ENCODE results near the gene SENP2. TPM values are rescaled to one million over a fixed set of nuclear protein-coding genes. Genes with fewer than 3 reads are reported as not detected.

The SENP2 gene
- total and polyA plus RNA-seq, 4 donors = 7.9 to 23.3 (median 11.3) TPM

GRCh38 chr3:185537369-185537970 is 48.6 kb upstream of the SENP2 start:
- no peak overlapping the region for H3K27ac ChIP-seq (ENCODE audit: low read depth in 1 of 2, low read length in 2 of 2)
- TF ChIP-seq, protein P1, sequence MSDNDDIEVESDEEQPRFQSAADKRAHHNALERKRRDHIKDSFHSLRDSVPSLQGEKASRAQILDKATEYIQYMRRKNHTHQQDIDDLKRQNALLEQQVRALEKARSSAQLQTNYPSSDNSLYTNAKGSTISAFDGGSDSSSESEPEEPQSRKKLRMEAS (IDR thresholded peaks at IDR 0.05) = peak; percentile 46
- TF ChIP-seq YY1 (IDR thresholded peaks at IDR 0.05) = no peak
- H3K9ac ChIP-seq (ENCODE audit: low read depth in 1 of 2, low read length in 2 of 2) = no peak overlapping the region
- H3K4me1 ChIP-seq (ENCODE audit: control insufficient read depth in 4 of 4, insufficient read depth in 4 of 4, low read length in 3 of 4) = no peaks in the 10 kb centered on the region
- no peaks in the 10 kb centered on the region for H3K27me3 ChIP-seq (ENCODE audit: control insufficient read depth in 4 of 4, insufficient read depth in 4 of 4, low read length in 3 of 4)
- no peak overlapping the region for H3K4me3 ChIP-seq (ENCODE audit: low read depth in 1 of 3, low read length in 3 of 3)
- no peaks in the 10 kb centered on the region for H3K9me3 ChIP-seq (ENCODE audit: control insufficient read depth in 4 of 4, low read length in 3 of 4)
- 61% methylated on average over 9 of the region's 9 CpGs for WGBS
- H3K36me3 ChIP-seq (ENCODE audit: control insufficient read depth in 4 of 4, insufficient read depth in 3 of 4, low read depth in 1 of 4, low read length in 3 of 4) = no peaks in the 10 kb centered on the region
- DNase-seq (ENCODE audit: low spot score) = no peak

- H3K27me3 ChIP-seq (ENCODE audit: control insufficient read depth in 4 of 4, insufficient read depth in 4 of 4, low read length in 3 of 4) = no peaks in the 10 kb centered on the region
- no peaks in the 10 kb centered on the region for H3K4me1 ChIP-seq (ENCODE audit: control insufficient read depth in 4 of 4, insufficient read depth in 4 of 4, low read length in 3 of 4)
- H3K4me3 ChIP-seq (ENCODE audit: low read depth in 1 of 3, low read length in 3 of 3) = no peak overlapping the region
- H3K9ac ChIP-seq (ENCODE audit: low read depth in 1 of 2, low read length in 2 of 2) = no peak overlapping the region
- no peak for DNase-seq (ENCODE audit: low spot score)
- TF ChIP-seq REST (IDR thresholded peaks at IDR 0.05) (no peak), TAF1 (conservative IDR thresholded peaks at IDR 0.05) (no peak), JUND (IDR thresholded peaks at IDR 0.05) (no peak), GABPA (IDR thresholded peaks at IDR 0.05 in 1 of 2, conservative IDR thresholded peaks at IDR 0.05 in 1 of 2) (no peak), NR2F2 (IDR thresholded peaks at IDR 0.05) (no peak), HNF4G (IDR thresholded peaks at IDR 0.05) (no peak), SP1 (IDR thresholded peaks at IDR 0.05) (no peak)
- TF ChIP-seq, protein P2, sequence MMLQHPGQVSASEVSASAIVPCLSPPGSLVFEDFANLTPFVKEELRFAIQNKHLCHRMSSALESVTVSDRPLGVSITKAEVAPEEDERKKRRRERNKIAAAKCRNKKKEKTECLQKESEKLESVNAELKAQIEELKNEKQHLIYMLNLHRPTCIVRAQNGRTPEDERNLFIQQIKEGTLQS (IDR thresholded peaks at IDR 0.05) = no peak
- no peaks in the 10 kb centered on the region for H3K36me3 ChIP-seq (ENCODE audit: control insufficient read depth in 4 of 4, insufficient read depth in 3 of 4, low read depth in 1 of 4, low read length in 3 of 4)
- no peak overlapping the region for H3K27ac ChIP-seq (ENCODE audit: low read depth in 1 of 2, low read length in 2 of 2)
- 72% methylated on average over 2 of the region's 2 CpGs for WGBS
- no peaks in the 10 kb centered on the region for H3K9me3 ChIP-seq (ENCODE audit: control insufficient read depth in 4 of 4, low read length in 3 of 4)
These were observed 46.2 kb upstream of the SENP2 start for GRCh38 chr3:185539934-185540333.

GRCh38 chr3:185540695-185541094 is 45.4 kb upstream of the SENP2 start:
- H3K36me3 ChIP-seq (ENCODE audit: control insufficient read depth in 4 of 4, insufficient read depth in 3 of 4, low read depth in 1 of 4, low read length in 3 of 4) = no peaks in the 10 kb centered on the region
- no peak overlapping the region for H3K27ac ChIP-seq (ENCODE audit: low read depth in 1 of 2, low read length in 2 of 2)
- no peak for DNase-seq (ENCODE audit: low spot score)
- 93% methylated on average over 7 of the region's 7 CpGs for whole genome bisulfite sequencing
- no peaks in the 10 kb centered on the region for H3K9me3 ChIP-seq (ENCODE audit: control insufficient read depth in 4 of 4, low read length in 3 of 4)
- no peak overlapping the region for H3K4me3 ChIP-seq (ENCODE audit: low read depth in 1 of 3, low read length in 3 of 3)
- no peaks in the 10 kb centered on the region for H3K27me3 ChIP-seq (ENCODE audit: control insufficient read depth in 4 of 4, insufficient read depth in 4 of 4, low read length in 3 of 4)
- TF ChIP-seq ZBTB33 (IDR thresholded peaks at IDR 0.05) = no peak
- no peak for TF ChIP-seq EGR1 (IDR thresholded peaks at IDR 0.05; ENCODE audit: low read depth in 2 of 2)
- TF ChIP-seq, protein P3, sequence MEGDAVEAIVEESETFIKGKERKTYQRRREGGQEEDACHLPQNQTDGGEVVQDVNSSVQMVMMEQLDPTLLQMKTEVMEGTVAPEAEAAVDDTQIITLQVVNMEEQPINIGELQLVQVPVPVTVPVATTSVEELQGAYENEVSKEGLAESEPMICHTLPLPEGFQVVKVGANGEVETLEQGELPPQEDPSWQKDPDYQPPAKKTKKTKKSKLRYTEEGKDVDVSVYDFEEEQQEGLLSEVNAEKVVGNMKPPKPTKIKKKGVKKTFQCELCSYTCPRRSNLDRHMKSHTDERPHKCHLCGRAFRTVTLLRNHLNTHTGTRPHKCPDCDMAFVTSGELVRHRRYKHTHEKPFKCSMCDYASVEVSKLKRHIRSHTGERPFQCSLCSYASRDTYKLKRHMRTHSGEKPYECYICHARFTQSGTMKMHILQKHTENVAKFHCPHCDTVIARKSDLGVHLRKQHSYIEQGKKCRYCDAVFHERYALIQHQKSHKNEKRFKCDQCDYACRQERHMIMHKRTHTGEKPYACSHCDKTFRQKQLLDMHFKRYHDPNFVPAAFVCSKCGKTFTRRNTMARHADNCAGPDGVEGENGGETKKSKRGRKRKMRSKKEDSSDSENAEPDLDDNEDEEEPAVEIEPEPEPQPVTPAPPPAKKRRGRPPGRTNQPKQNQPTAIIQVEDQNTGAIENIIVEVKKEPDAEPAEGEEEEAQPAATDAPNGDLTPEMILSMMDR (IDR thresholded peaks at IDR 0.05; ENCODE audit: low read depth, low read length, missing input control) = no peak
- no peak for TF ChIP-seq FOXA2 (IDR thresholded peaks at IDR 0.05)
- H3K4me1 ChIP-seq (ENCODE audit: control insufficient read depth in 4 of 4, insufficient read depth in 4 of 4, low read length in 3 of 4) = no peaks in the 10 kb centered on the region
- no peak overlapping the region for H3K9ac ChIP-seq (ENCODE audit: low read depth in 1 of 2, low read length in 2 of 2)
